Fibroblast of mammary gland (primary cell): ENCODE results near the gene P2RX7.

Source experiments
- DNase-seq: peaks from one replicate; pipeline ENCODE4 v3.0.0-alpha.2; 2010; ENCODE audit warnings: low read depth
- H3K4me3 ChIP-seq: 2 replicates; pipeline ENCODE4 v1.5.1; 2011; ENCODE audit warnings: low read depth, mild to moderate bottlenecking, low read length, moderate library complexity; ENCODE audit not compliant: control insufficient read depth
- TF ChIP-seq, protein P1 (sequence below): conservative IDR thresholded peaks from 2 replicates; pipeline ENCODE4 v1.5.1; 2011; ENCODE audit warnings: low read depth, low read length, inconsistent platforms; ENCODE audit not compliant: control insufficient read depth, insufficient read depth

The P2RX7 gene

GRCh38 chr12:121123488-121123887, 9.2 kb upstream of the P2RX7 start:
- no peak overlapping the region for H3K4me3 ChIP-seq
- DNase-seq, result no peak
- TF ChIP-seq, protein P1, sequence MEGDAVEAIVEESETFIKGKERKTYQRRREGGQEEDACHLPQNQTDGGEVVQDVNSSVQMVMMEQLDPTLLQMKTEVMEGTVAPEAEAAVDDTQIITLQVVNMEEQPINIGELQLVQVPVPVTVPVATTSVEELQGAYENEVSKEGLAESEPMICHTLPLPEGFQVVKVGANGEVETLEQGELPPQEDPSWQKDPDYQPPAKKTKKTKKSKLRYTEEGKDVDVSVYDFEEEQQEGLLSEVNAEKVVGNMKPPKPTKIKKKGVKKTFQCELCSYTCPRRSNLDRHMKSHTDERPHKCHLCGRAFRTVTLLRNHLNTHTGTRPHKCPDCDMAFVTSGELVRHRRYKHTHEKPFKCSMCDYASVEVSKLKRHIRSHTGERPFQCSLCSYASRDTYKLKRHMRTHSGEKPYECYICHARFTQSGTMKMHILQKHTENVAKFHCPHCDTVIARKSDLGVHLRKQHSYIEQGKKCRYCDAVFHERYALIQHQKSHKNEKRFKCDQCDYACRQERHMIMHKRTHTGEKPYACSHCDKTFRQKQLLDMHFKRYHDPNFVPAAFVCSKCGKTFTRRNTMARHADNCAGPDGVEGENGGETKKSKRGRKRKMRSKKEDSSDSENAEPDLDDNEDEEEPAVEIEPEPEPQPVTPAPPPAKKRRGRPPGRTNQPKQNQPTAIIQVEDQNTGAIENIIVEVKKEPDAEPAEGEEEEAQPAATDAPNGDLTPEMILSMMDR, result no peak

DNA sequence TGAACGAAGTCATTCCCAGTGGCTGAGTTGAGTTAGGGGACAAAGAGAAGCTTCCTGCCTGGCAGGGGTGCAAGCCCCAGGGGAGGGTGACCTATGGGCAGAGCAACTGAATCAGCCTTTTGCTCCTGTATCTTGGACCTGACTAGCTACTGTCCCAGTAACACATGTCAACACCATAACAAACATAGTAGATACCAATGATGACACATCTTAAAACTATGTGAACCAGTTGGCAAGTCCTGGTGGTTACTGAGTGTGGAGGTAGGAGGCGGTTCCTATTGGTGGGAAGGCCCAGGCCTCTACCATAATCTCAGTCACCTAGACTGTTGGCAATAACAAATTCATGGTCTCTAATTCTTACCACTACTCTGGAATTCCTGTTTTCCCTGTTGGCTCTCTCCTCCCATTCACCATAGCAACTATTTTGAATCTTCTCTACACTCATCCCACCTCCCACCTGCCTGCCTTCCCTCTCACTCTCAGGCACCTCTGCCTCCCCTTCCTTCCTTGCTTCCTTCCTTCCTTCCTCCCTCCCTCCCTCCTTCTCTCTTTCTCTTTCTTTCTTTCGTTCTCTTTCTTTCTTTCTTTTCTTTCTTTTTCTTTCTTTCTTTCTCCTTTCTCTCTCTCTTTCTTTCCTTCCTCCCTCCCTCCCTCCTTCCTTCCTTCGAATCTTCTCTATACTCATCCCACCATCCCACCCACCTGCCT, 8.1 kb upstream of the P2RX7 start:
- TF ChIP-seq, protein P1, result no peak

DNA sequence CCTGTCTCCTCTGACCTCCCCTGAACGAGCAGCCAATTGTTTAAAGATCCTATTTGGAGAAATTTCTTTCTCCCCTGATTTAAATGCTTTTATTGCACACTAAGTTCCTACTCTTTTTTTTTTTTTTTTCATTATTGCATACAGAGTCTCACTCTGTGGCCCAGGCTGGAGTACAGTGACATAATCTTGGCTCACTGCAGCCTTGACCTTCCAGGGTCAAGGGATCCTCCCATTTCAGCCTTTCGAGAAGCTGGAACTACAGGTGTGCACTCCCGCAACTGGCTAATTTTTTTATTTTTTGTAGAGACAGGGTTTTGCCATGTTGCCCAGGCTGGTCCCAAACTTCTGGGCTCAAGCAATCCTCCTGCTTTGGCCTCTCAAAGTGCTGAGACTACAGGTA, 5.2 kb upstream of the P2RX7 start:
- no peak overlapping the region for H3K4me3 ChIP-seq
- DNase-seq, result no peak
- TF ChIP-seq, protein P1, result no peak

More for the DNA sequence above, 8.1 kb upstream of the P2RX7 start:
- no peak overlapping the region for H3K4me3 ChIP-seq
- peak; percentile 79 for DNase-seq

GRCh38 chr12:121128908-121129810, 3.5 kb upstream of the P2RX7 start:
- TF ChIP-seq, protein P1, result no peak
- H3K4me3 ChIP-seq, result no peak overlapping the region
- DNase-seq, result peak; percentile 37

GRCh38 chr12:121129811-121130147, 2.9 kb upstream of the P2RX7 start:
- DNase-seq, result no peak
- TF ChIP-seq, protein P1, result no peak
- H3K4me3 ChIP-seq, result no peak overlapping the region

- TF ChIP-seq, protein P1, result no peak
- no peak overlapping the region for H3K4me3 ChIP-seq
- DNase-seq, result no peak
Measured at GRCh38 chr12:121130866-121131373, 1.8 kb upstream of the P2RX7 start.
